DOHH2 (cell line): ENCODE results near the gene PTPRN2.

Experiments
- H3F3A ChIP-seq: fragments of 200-600 bp; sonication (generic), shearing (Covaris generic); 2 replicates; pipeline ENCODE4 v1.6.0; 2016; ENCODE audit warnings: antibody characterized with exemption, mild to moderate bottlenecking; ENCODE audit not compliant: control insufficient read depth, insufficient read depth
- H3K27ac ChIP-seq: fragments of 200-600 bp; sonication (generic); 2 replicates; pipeline ENCODE4 v1.5.1; 2014; ENCODE audit warnings: low read depth, mild to moderate bottlenecking, low read length, moderate library complexity
- H3K27me3 ChIP-seq: fragments of 200-600 bp; sonication (generic); 2 replicates; pipeline ENCODE4 v1.6.1; 2014; ENCODE audit warnings: mild to moderate bottlenecking, low read length, mixed read lengths; ENCODE audit not compliant: control insufficient read depth
- H3K36me3 ChIP-seq: fragments of 200-600 bp; sonication (generic); 2 replicates; pipeline ENCODE4 v1.6.1; 2014; ENCODE audit warnings: mild to moderate bottlenecking, low read length, moderate library complexity, mixed read lengths; ENCODE audit not compliant: control insufficient read depth
- H3K4me1 ChIP-seq: fragments of 200-600 bp; sonication (generic); 2 replicates; pipeline ENCODE4 v1.6.1; 2014; ENCODE audit warnings: mild to moderate bottlenecking, low read length, mixed read lengths; ENCODE audit not compliant: control insufficient read depth
- H3K4me2 ChIP-seq: fragments of 200-600 bp; sonication (generic); 2 replicates; pipeline ENCODE4 v1.6.0; 2014; ENCODE audit warnings: mild to moderate bottlenecking, low read length, moderate library complexity
- H3K4me3 ChIP-seq: fragments of 200-600 bp; sonication (generic); 2 replicates; pipeline ENCODE4 v1.5.1; 2014; ENCODE audit warnings: mild to moderate bottlenecking, low read length, mixed read lengths
- H3K79me2 ChIP-seq: fragments of 200-600 bp; sonication (generic); 2 replicates; pipeline ENCODE4 v1.6.1; 2014; ENCODE audit warnings: mild to moderate bottlenecking, low read length, mixed read lengths; ENCODE audit not compliant: control insufficient read depth
- H3K9me2 ChIP-seq: fragments of 200-600 bp; sonication (generic); replicated peaks from 2 replicates; pipeline ENCODE4 v1.6.1; 2014; ENCODE audit warnings: mild to moderate bottlenecking, low read length, mixed read lengths; ENCODE audit not compliant: control insufficient read depth
- H3K9me3 ChIP-seq: fragments of 200-600 bp; sonication (generic); 2 replicates; pipeline ENCODE4 v1.6.1; 2014; ENCODE audit warnings: antibody characterized with exemption, low read length, mixed read lengths; ENCODE audit not compliant: control insufficient read depth, insufficient read depth
- H4K20me1 ChIP-seq: fragments of 200-600 bp; sonication (generic); 2 replicates; pipeline ENCODE4 v1.6.0; 2014; ENCODE audit warnings: low read depth, mild to moderate bottlenecking, antibody characterized with exemption, low read length, moderate library complexity; ENCODE audit not compliant: control insufficient read depth, insufficient read depth
- CTCF ChIP-seq: fragments of 200-600 bp; sonication (generic); IDR thresholded peaks from one replicate; pipeline ENCODE4 v1.5.1; 2014; ENCODE audit warnings: antibody characterized with exemption, mild to moderate bottlenecking, low read depth, low read length; ENCODE audit not compliant: poor library complexity, severe bottlenecking
- EZH2phosphoT487 ChIP-seq: fragments of 200-600 bp; sonication (generic); IDR thresholded peaks from 2 replicates; pipeline ENCODE4 v1.6.1; 2017; ENCODE audit warnings: borderline replicate concordance, mild to moderate bottlenecking, antibody characterized with exemption, low read length, moderate library complexity, mixed read lengths

The PTPRN2 gene

DNA sequence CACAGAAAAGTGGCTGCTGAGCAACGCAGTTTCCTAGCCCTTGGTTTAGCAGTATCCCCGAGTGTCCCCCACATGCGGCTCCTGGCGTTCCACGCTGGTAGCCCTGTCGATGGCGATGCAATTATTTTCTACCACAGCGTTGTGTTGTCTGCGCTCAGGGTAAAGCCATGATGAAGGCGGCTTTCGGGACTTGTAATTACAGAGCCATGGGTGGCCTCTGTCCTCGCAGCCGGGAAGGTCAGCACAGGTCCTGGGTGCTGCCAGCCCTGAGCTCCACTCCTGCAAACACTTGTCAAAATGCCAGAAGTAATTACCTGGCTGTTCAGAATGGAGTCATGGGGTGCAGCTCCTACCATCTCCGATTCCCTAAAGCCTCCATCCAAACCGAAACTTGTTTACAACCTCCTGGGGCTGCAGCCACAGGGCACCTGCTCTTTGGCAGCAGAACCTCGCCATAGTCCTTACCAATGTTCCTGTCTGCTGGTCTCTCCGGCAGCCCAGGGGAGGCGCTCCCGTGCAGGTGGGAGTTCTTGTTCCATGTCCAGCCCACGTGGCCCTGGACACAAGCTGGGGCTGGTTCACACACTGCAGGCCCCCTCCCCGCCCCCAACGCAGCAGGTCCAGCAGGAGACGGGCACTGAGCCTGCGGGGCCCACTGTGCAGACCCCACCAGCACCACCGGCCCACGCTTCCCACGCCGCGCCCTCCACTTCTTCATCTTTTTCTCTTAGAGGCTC, 512.6 kb downstream of the PTPRN2 start:
- Histone ChIP-seq H3K4me1 (no peaks in the 10 kb centered on the region), H3K27me3 (no peaks in the 10 kb centered on the region), H3K36me3 (no peaks in the 10 kb centered on the region), H3K4me2 (no peak overlapping the region), H3K79me2 (no peaks in the 10 kb centered on the region), H3K4me3 (no peak overlapping the region), H3K27ac (no peak overlapping the region), H3K9me2 (no peaks in the 10 kb centered on the region), H4K20me1 (no peaks in the 10 kb centered on the region), H3F3A (no peaks in the 10 kb centered on the region), H3K9me3 (peaks cover 71% of the 10 kb centered on the region)
- TF ChIP-seq EZH2phosphoT487: no peak
- TF ChIP-seq CTCF: no peak

- no peaks in the 10 kb centered on the region for H3K4me1 ChIP-seq
These were observed 513.5 kb downstream of the PTPRN2 start for GRCh38 chr7:158073845-158074840.

GRCh38 chr7:158072991-158073730, 514.5 kb downstream of the PTPRN2 start:
- Histone ChIP-seq H3K4me3 (no peak overlapping the region), H3K27ac (no peak overlapping the region), H3K79me2 (no peaks in the 10 kb centered on the region), H4K20me1 (no peaks in the 10 kb centered on the region), H3K27me3 (no peaks in the 10 kb centered on the region), H3K4me1 (no peaks in the 10 kb centered on the region), H3K36me3 (no peaks in the 10 kb centered on the region), H3F3A (no peaks in the 10 kb centered on the region), H3K4me2 (no peak overlapping the region), H3K9me2 (no peaks in the 10 kb centered on the region), H3K9me3 (peaks cover 83% of the 10 kb centered on the region)
- no peak for TF ChIP-seq EZH2phosphoT487
- TF ChIP-seq CTCF: no peak

More at GRCh38 chr7:158073845-158074840, 513.5 kb downstream of the PTPRN2 start:
- Histone ChIP-seq H3F3A (no peaks in the 10 kb centered on the region), H3K9me2 (no peaks in the 10 kb centered on the region), H3K4me2 (no peak overlapping the region), H3K27ac (no peak overlapping the region), H4K20me1 (no peaks in the 10 kb centered on the region), H3K9me3 (peaks cover 78% of the 10 kb centered on the region), H3K27me3 (no peaks in the 10 kb centered on the region), H3K36me3 (no peaks in the 10 kb centered on the region), H3K79me2 (no peaks in the 10 kb centered on the region), H3K4me3 (no peak overlapping the region)
- TF ChIP-seq CTCF (no peak), EZH2phosphoT487 (no peak)
